Astrocyte of the spinal cord (primary cell): ENCODE measurements around the gene LRP1B.

ENCODE experiments used
- DNase-seq: peaks from one replicate; pipeline ENCODE4 v3.0.0; 2011; ENCODE audit warnings: low read depth, low spot score
- H3K4me3 ChIP-seq: 2 replicates; pipeline ENCODE4 v1.5.1; 2011; ENCODE audit warnings: low read depth, mild to moderate bottlenecking, low read length, moderate library complexity
- in situ Hi-C: cut with HindIII; loops from 2 replicates; pipeline ENCODE4 v1.10.0; 2017; ENCODE audit warnings: low sequenced_read_pairs
- TF ChIP-seq, protein P1 (sequence below): IDR thresholded peaks from 2 replicates; pipeline ENCODE4 v1.5.1; 2012; ENCODE audit warnings: low read depth, mild to moderate bottlenecking, low read length, inconsistent platforms

Gene LRP1B

DNA sequence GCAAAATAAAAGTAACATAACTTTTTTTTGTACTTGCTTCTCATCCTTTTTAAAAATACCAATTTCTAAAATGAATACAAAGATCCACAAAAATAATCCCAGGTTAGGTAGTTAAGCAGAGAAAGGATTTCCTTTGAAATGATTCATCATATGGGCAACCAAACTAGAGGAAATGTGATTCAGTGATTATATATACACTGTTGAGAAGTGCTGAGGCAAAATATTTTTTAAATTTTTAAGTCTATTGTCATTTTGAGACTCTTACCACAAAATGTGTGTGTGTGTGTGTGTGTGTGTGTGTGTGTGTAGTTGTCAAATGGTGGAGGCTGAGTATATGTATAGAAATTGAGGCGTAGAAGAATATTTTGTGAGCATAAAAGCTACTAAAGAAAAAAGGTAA lies 1075.3 kb downstream of the LRP1B start:
- DNase-seq = peak; percentile 73
- H3K4me3 ChIP-seq = no peak overlapping the region
- TF ChIP-seq, protein P1, sequence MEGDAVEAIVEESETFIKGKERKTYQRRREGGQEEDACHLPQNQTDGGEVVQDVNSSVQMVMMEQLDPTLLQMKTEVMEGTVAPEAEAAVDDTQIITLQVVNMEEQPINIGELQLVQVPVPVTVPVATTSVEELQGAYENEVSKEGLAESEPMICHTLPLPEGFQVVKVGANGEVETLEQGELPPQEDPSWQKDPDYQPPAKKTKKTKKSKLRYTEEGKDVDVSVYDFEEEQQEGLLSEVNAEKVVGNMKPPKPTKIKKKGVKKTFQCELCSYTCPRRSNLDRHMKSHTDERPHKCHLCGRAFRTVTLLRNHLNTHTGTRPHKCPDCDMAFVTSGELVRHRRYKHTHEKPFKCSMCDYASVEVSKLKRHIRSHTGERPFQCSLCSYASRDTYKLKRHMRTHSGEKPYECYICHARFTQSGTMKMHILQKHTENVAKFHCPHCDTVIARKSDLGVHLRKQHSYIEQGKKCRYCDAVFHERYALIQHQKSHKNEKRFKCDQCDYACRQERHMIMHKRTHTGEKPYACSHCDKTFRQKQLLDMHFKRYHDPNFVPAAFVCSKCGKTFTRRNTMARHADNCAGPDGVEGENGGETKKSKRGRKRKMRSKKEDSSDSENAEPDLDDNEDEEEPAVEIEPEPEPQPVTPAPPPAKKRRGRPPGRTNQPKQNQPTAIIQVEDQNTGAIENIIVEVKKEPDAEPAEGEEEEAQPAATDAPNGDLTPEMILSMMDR = no peak
- in situ Hi-C loops = no loop called here

DNA sequence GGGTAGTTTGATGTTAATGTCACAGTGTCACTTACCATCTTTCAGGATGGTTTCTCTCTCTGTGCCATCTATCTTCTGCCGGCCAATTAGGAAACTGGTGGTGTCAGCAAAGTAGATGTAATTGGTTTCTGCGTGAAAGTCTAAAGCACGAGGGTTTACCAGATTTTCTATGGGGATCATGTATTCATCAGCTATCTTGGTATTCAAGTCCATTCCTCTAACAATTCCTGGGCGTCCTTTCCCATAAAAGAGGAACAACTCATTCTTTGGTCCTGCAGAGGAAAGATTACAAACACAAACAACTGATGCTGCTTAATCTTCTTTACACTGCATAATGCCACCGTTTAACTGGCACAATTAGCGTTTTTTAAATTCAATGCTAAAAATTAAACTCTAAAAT lies 1081.9 kb downstream of the LRP1B start:
- DNase-seq = no peak
- TF ChIP-seq, protein P1 = no peak
- in situ Hi-C loops = no loop called here
- H3K4me3 ChIP-seq = no peak overlapping the region

DNA sequence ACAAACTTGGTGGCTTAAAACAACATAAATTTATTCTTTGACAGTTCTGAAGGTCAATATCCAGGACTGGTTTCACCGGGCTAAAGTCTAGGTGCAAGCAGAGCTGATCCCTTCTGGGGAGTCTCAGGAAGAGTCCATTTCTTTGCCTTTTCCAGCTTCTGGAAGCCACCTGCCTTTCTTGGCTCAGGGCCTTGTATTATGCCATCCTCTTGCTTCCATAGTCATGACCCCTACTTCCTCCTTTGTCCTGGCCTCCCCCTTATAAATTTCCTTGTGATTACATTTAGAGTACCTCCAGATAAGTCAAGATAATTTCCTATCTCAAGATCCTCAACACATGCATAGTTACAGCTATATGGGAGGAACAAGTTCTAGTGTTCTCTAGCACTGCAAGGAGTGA lies 1089.5 kb downstream of the LRP1B start:
- in situ Hi-C loops = no loop called here
- no peak overlapping the region for H3K4me3 ChIP-seq
- TF ChIP-seq, protein P1 = no peak
- no peak for DNase-seq

DNA sequence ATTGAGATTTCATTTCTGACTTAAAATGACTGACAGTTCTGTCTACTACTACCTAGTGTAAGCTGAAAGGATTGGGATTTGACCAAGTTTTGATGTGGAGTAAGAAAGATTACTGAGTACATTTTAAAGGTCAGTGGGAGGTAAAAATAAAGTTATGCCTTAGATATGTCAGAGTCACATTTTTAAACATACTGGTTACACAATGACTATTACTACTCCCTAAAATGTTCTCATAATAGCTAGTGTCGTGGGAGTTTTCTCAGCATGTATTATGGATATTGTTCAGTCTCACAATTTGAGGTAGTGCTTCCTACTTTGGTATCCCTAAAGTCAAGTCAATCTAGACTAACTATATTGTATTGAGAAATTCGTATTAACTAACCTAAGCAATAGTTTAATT lies 1092.5 kb downstream of the LRP1B start:
- TF ChIP-seq, protein P1 = no peak
- H3K4me3 ChIP-seq = no peak overlapping the region
- in situ Hi-C loops = no loop called here
- no peak for DNase-seq

DNA sequence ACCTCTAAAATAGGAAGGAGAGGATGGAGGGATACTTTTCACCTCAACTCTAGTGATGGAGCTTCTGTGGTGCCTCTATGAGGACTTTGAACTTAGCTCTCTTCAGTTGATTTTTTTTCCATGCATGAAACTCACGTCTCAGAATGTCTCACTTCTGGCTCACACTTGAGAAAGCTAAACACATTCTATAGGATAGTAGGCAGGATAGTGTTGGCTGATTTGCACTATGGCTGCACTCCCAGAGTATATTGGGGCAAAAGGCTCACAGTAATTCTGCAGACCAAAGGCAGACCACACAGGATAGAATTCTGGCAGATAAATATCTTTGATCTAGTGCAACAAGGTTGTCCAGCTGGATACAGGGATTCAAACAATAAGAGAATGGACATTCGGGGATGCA lies 1093.5 kb downstream of the LRP1B start:
- TF ChIP-seq, protein P1 = no peak
- DNase-seq = no peak
- no peak overlapping the region for H3K4me3 ChIP-seq
- in situ Hi-C loops = no loop called here

DNA sequence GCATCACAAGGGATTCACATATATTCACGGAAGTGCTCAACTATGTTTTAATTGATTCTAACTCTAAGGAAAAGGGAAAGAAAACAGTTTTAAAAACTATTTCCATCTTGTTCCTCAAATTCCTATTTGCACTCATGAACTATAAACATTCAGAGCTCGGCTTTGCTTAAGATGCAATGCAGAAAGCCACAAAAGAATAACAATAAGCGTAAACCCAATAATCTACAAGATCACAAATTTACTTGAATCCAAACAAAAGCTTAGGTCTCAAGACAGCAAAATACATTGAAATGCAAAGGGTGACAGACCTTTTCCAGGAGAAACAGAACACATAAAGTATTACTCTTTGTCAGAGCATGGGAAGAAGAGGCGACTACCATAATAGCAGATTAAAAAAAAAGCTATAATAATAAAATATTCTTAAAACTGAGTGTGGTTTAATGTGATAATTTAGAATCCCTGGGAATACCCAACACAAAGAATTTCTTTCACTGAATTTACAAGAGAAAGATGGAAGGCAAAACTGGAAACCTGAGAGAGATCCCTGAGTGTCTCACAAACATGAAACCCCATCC lies 1094.9 kb downstream of the LRP1B start:
- in situ Hi-C loops = no loop called here
- no peak for DNase-seq
- H3K4me3 ChIP-seq = no peak overlapping the region
- TF ChIP-seq, protein P1 = no peak
